Measurements from ENCODE around the gene OTOA.

GRCh38 chr16:21704266-21704665, 40.5 kb downstream of the OTOA start:
- TF ChIP-seq, protein P1, sequence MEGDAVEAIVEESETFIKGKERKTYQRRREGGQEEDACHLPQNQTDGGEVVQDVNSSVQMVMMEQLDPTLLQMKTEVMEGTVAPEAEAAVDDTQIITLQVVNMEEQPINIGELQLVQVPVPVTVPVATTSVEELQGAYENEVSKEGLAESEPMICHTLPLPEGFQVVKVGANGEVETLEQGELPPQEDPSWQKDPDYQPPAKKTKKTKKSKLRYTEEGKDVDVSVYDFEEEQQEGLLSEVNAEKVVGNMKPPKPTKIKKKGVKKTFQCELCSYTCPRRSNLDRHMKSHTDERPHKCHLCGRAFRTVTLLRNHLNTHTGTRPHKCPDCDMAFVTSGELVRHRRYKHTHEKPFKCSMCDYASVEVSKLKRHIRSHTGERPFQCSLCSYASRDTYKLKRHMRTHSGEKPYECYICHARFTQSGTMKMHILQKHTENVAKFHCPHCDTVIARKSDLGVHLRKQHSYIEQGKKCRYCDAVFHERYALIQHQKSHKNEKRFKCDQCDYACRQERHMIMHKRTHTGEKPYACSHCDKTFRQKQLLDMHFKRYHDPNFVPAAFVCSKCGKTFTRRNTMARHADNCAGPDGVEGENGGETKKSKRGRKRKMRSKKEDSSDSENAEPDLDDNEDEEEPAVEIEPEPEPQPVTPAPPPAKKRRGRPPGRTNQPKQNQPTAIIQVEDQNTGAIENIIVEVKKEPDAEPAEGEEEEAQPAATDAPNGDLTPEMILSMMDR (IDR thresholded peaks at IDR 0.05; ENCODE audit: low read depth, low read length), result no peak
- TF ChIP-seq MYC (IDR thresholded peaks at IDR 0.05; ENCODE audit: low read depth, low read length), result no peak
- TF ChIP-seq, protein P2, sequence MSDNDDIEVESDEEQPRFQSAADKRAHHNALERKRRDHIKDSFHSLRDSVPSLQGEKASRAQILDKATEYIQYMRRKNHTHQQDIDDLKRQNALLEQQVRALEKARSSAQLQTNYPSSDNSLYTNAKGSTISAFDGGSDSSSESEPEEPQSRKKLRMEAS (IDR thresholded peaks at IDR 0.05; ENCODE audit: low read depth, low read length), result no peak
